ENCODE data around the gene ZP1. TPM values are rescaled to one million over a fixed set of nuclear protein-coding genes. Genes with fewer than 3 reads are reported as not detected.
A peak's percentile ranks its signal among the peaks of the same experiment; 100 is the strongest.

Gene ZP1
- total and polyA plus RNA-seq, 7 experiments from 2014 or later = not detected

- Mint-ChIP-seq H3K27ac (peak overlapping the region in 3 of 9 donors; percentile 13 to 59 (median 33)), H3K4me1 (peaks cover 0 to 20% (median 5%) of the 10 kb centered on the region in 7 donors), H3K27me3 (peaks cover 0 to 3% (median 0%) of the 10 kb centered on the region in 5 donors), H3K4me3 (no peak overlapping the region), H3K9me3 (no peaks in the 10 kb centered on the region), H3K36me3 (peaks cover 0 to 6% (median 0%) of the 10 kb centered on the region in 5 donors)
- intact Hi-C loops (cut with micrococcal nuclease) = no loop called here
- ATAC-seq (peak; percentile 56), DNase-seq (peak in 4 of 9 donors; percentile 11 to 42 (median 26))
- ChIA-PET CTCF (no interaction called here), POLR2A (no interaction called here)
- no peak overlapping the region for H3K27ac ChIP-seq (ENCODE audit: low read depth, low read length)
- no peaks in the 10 kb centered on the region for H3K27me3 ChIP-seq (ENCODE audit: control insufficient read depth in 2 of 2, insufficient read depth in 2 of 2, low read length in 2 of 2)
- peaks cover 0 to 13% (median 0%) of the 10 kb centered on the region in 3 experiments for H3K36me3 ChIP-seq (ENCODE audit: control insufficient read depth in 2 of 3, insufficient read depth in 3 of 3, low read length in 3 of 3)
- H3K4me3 ChIP-seq (ENCODE audit: low read length) = no peak overlapping the region
- peaks cover 0 to 25% of the 10 kb centered on the region in 2 donors for H3K4me1 ChIP-seq (ENCODE audit: control insufficient read depth in 2 of 2, insufficient read depth in 2 of 2, low read length in 2 of 2)
- H3K9me3 ChIP-seq (ENCODE audit: control insufficient read depth in 2 of 3, low read length in 3 of 3) = no peaks in the 10 kb centered on the region
Observed at GRCh38 chr11:60872961-60873524, 5.7 kb downstream of the ZP1 start.

- H3K4me1 ChIP-seq (ENCODE audit: control insufficient read depth in 2 of 2, insufficient read depth in 2 of 2, low read length in 2 of 2) = peaks cover 0 to 25% of the 10 kb centered on the region in 2 donors
- ChIA-PET POLR2A (no interaction called here), CTCF (no interaction called here)
- H3K27me3 ChIP-seq (ENCODE audit: control insufficient read depth in 2 of 2, insufficient read depth in 2 of 2, low read length in 2 of 2) = no peaks in the 10 kb centered on the region
- intact Hi-C loops (cut with micrococcal nuclease) = no loop called here
- Mint-ChIP-seq H3K27me3 (peaks cover 0 to 3% (median 0%) of the 10 kb centered on the region in 5 donors), H3K4me1 (peaks cover 0 to 17% (median 5%) of the 10 kb centered on the region in 7 donors), H3K36me3 (peaks cover 0 to 6% (median 3%) of the 10 kb centered on the region in 5 donors), H3K4me3 (no peak overlapping the region), H3K9me3 (no peaks in the 10 kb centered on the region), H3K27ac (peak overlapping the region in 1 of 9 donors; percentile 22)
- no peak overlapping the region for H3K27ac ChIP-seq (ENCODE audit: low read depth, low read length)
- H3K4me3 ChIP-seq (ENCODE audit: low read length) = no peak overlapping the region
- no peaks in the 10 kb centered on the region for H3K9me3 ChIP-seq (ENCODE audit: control insufficient read depth in 2 of 3, low read length in 3 of 3)
- ATAC-seq (no peak), DNase-seq (no peak)
- peaks cover 0 to 13% (median 0%) of the 10 kb centered on the region in 3 experiments for H3K36me3 ChIP-seq (ENCODE audit: control insufficient read depth in 2 of 3, insufficient read depth in 3 of 3, low read length in 3 of 3)
Observed at GRCh38 chr11:60873533-60873932, 6.2 kb downstream of the ZP1 start.

GRCh38 chr11:60874421-60875365 lies 7.4 kb downstream of the ZP1 start:
- peaks cover 0 to 25% (median 1%) of the 10 kb centered on the region in 3 experiments for H3K36me3 ChIP-seq (ENCODE audit: control insufficient read depth in 2 of 3, insufficient read depth in 3 of 3, low read length in 3 of 3)
- no peak for ATAC-seq
- Mint-ChIP-seq H3K4me3 (no peak overlapping the region), H3K9me3 (no peaks in the 10 kb centered on the region), H3K36me3 (peaks cover 0 to 13% (median 6%) of the 10 kb centered on the region in 5 donors), H3K4me1 (peaks cover 0 to 14% (median 5%) of the 10 kb centered on the region in 7 donors), H3K27me3 (peaks cover 0 to 1% (median 0%) of the 10 kb centered on the region in 5 donors), H3K27ac (peak overlapping the region in 1 of 9 donors; percentile 68)
- no peak for DNase-seq
- H3K27ac ChIP-seq (ENCODE audit: low read depth, low read length) = no peak overlapping the region
- H3K9me3 ChIP-seq (ENCODE audit: control insufficient read depth in 2 of 3, low read length in 3 of 3) = no peaks in the 10 kb centered on the region
- intact Hi-C loops (cut with micrococcal nuclease) = no loop called here
- ChIA-PET CTCF (no interaction called here), POLR2A (no interaction called here)
- no peak overlapping the region for H3K4me3 ChIP-seq (ENCODE audit: low read length)
- H3K4me1 ChIP-seq (ENCODE audit: control insufficient read depth in 2 of 2, insufficient read depth in 2 of 2, low read length in 2 of 2) = peaks cover 0 to 25% of the 10 kb centered on the region in 2 donors
- H3K27me3 ChIP-seq (ENCODE audit: control insufficient read depth in 2 of 2, insufficient read depth in 2 of 2, low read length in 2 of 2) = no peaks in the 10 kb centered on the region

GRCh38 chr11:60875366-60876167 lies 8.2 kb downstream of the ZP1 start:
- H3K4me1 ChIP-seq (ENCODE audit: control insufficient read depth in 2 of 2, insufficient read depth in 2 of 2, low read length in 2 of 2) = peaks cover 0 to 22% of the 10 kb centered on the region in 2 donors
- Mint-ChIP-seq H3K36me3 (peaks cover 0 to 19% (median 6%) of the 10 kb centered on the region in 5 donors), H3K9me3 (no peaks in the 10 kb centered on the region), H3K4me3 (no peak overlapping the region), H3K4me1 (peaks cover 0 to 14% (median 5%) of the 10 kb centered on the region in 7 donors), H3K27me3 (no peaks in the 10 kb centered on the region), H3K27ac (peak overlapping the region in 1 of 9 donors; percentile 31)
- peaks cover 0 to 34% (median 7%) of the 10 kb centered on the region in 3 experiments for H3K36me3 ChIP-seq (ENCODE audit: control insufficient read depth in 2 of 3, insufficient read depth in 3 of 3, low read length in 3 of 3)
- ATAC-seq (no peak), DNase-seq (no peak)
- H3K27ac ChIP-seq (ENCODE audit: low read depth, low read length) = no peak overlapping the region
- ChIA-PET POLR2A (no interaction called here), CTCF (no interaction called here)
- no peak overlapping the region for H3K4me3 ChIP-seq (ENCODE audit: low read length)
- H3K27me3 ChIP-seq (ENCODE audit: control insufficient read depth in 2 of 2, insufficient read depth in 2 of 2, low read length in 2 of 2) = no peaks in the 10 kb centered on the region
- intact Hi-C loops (cut with micrococcal nuclease) = no loop called here
- H3K9me3 ChIP-seq (ENCODE audit: control insufficient read depth in 2 of 3, low read length in 3 of 3) = no peaks in the 10 kb centered on the region

GRCh38 chr11:60876168-60876485 lies 8.8 kb downstream of the ZP1 start:
- peaks cover 0 to 11% (median 5%) of the 10 kb centered on the region in 7 donors for H3K4me1 Mint-ChIP-seq
- no peak for DNase-seq
- no peak overlapping the region for H3K4me3 Mint-ChIP-seq
- Histone ChIP-seq H3K4me3 (ENCODE audit: low read length) (no peak overlapping the region), H3K27ac (ENCODE audit: low read depth, low read length) (no peak overlapping the region), H3K27me3 (ENCODE audit: control insufficient read depth in 2 of 2, insufficient read depth in 2 of 2, low read length in 2 of 2) (no peaks in the 10 kb centered on the region), H3K4me1 (ENCODE audit: control insufficient read depth in 2 of 2, insufficient read depth in 2 of 2, low read length in 2 of 2) (peaks cover 0 to 17% of the 10 kb centered on the region in 2 donors), H3K36me3 (ENCODE audit: control insufficient read depth in 2 of 3, insufficient read depth in 3 of 3, low read length in 3 of 3) (peaks cover 0 to 39% (median 11%) of the 10 kb centered on the region in 3 experiments), H3K9me3 (ENCODE audit: control insufficient read depth in 2 of 3, low read length in 3 of 3) (no peaks in the 10 kb centered on the region)
- intact Hi-C loops (cut with micrococcal nuclease) = no loop called here
- ChIA-PET CTCF (no interaction called here), POLR2A (no interaction called here)
- ATAC-seq = no peak
- no peaks in the 10 kb centered on the region for H3K9me3 Mint-ChIP-seq
- no peaks in the 10 kb centered on the region for H3K27me3 Mint-ChIP-seq
- H3K36me3 Mint-ChIP-seq = peaks cover 2 to 25% (median 6%) of the 10 kb centered on the region in 5 donors
- peak overlapping the region in 2 of 9 donors; percentile 18 to 55 for H3K27ac Mint-ChIP-seq

- H3K27me3 ChIP-seq (ENCODE audit: control insufficient read depth in 2 of 2, insufficient read depth in 2 of 2, low read length in 2 of 2) = no peaks in the 10 kb centered on the region
- CTCF ChIA-PET = no interaction called here
- POLR2A ChIA-PET = no interaction called here
- H3K27ac ChIP-seq (ENCODE audit: low read depth, low read length) = no peak overlapping the region
- Mint-ChIP-seq H3K4me3 (no peak overlapping the region), H3K27me3 (no peaks in the 10 kb centered on the region), H3K9me3 (no peaks in the 10 kb centered on the region), H3K36me3 (peaks cover 6 to 40% (median 11%) of the 10 kb centered on the region in 5 donors), H3K27ac (peak overlapping the region in 1 of 9 donors; percentile 14), H3K4me1 (peaks cover 0 to 9% (median under 1%) of the 10 kb centered on the region in 7 donors)
- H3K4me3 ChIP-seq (ENCODE audit: low read length) = no peak overlapping the region
- intact Hi-C loops (cut with micrococcal nuclease) = no loop called here
- H3K36me3 ChIP-seq (ENCODE audit: control insufficient read depth in 2 of 3, insufficient read depth in 3 of 3, low read length in 3 of 3) = peaks cover 0 to 41% (median 11%) of the 10 kb centered on the region in 3 experiments
- ATAC-seq (no peak), DNase-seq (no peak)
- H3K9me3 ChIP-seq (ENCODE audit: control insufficient read depth in 2 of 3, low read length in 3 of 3) = no peaks in the 10 kb centered on the region
- H3K4me1 ChIP-seq (ENCODE audit: control insufficient read depth in 2 of 2, insufficient read depth in 2 of 2, low read length in 2 of 2) = peaks cover 0 to 1% of the 10 kb centered on the region in 2 donors
Observed at GRCh38 chr11:60878245-60879101, 11.1 kb downstream of the ZP1 start.

Measured in naive thymus-derived CD4-positive, alpha-beta T cell (primary cell).